IMR-90 (cell line): ENCODE measurements around the gene CENPX.

Experiments
- SMC3 ChIP-seq: fragments of 150-350 bp; IDR thresholded peaks from 2 replicates; pipeline ENCODE4 v1.6.1; 2016; ENCODE audit warnings: low read depth, mild to moderate bottlenecking, antibody characterized with exemption, low read length, moderate library complexity
- TF ChIP-seq, protein P1 (sequence below): fragments of 150-350 bp; IDR thresholded peaks from 2 replicates; pipeline ENCODE4 v1.6.1; 2016; ENCODE audit warnings: low read depth, mild to moderate bottlenecking, low read length, moderate library complexity, borderline replicate concordance
- TF ChIP-seq, protein P2 (sequence below): conservative IDR thresholded peaks from 2 replicates; pipeline ENCODE4 v1.5.1; 2012; ENCODE audit warnings: mild to moderate bottlenecking, low read depth, low read length, improper control_type of control experiment

DNA sequence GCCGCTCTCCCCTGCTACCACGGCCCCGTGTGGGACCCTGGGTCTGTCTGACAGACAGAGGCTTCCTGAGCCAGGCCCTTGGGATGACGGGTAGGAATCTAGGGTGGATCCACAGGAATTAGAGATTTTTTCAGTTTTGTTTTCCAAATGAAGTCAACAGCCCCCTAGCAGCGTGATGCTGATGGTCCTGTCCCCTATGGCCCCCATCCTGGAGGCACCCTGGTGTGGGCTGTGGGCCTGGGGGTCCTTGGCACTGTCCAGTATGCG lies 15.5 kb downstream of the CENPX start:
- TF ChIP-seq, protein P1, sequence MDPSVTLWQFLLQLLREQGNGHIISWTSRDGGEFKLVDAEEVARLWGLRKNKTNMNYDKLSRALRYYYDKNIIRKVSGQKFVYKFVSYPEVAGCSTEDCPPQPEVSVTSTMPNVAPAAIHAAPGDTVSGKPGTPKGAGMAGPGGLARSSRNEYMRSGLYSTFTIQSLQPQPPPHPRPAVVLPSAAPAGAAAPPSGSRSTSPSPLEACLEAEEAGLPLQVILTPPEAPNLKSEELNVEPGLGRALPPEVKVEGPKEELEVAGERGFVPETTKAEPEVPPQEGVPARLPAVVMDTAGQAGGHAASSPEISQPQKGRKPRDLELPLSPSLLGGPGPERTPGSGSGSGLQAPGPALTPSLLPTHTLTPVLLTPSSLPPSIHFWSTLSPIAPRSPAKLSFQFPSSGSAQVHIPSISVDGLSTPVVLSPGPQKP, result no peak
- TF ChIP-seq SMC3, result no peak
- TF ChIP-seq, protein P2, sequence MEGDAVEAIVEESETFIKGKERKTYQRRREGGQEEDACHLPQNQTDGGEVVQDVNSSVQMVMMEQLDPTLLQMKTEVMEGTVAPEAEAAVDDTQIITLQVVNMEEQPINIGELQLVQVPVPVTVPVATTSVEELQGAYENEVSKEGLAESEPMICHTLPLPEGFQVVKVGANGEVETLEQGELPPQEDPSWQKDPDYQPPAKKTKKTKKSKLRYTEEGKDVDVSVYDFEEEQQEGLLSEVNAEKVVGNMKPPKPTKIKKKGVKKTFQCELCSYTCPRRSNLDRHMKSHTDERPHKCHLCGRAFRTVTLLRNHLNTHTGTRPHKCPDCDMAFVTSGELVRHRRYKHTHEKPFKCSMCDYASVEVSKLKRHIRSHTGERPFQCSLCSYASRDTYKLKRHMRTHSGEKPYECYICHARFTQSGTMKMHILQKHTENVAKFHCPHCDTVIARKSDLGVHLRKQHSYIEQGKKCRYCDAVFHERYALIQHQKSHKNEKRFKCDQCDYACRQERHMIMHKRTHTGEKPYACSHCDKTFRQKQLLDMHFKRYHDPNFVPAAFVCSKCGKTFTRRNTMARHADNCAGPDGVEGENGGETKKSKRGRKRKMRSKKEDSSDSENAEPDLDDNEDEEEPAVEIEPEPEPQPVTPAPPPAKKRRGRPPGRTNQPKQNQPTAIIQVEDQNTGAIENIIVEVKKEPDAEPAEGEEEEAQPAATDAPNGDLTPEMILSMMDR, result no peak
